Measurements from ENCODE around the gene DEF6. TPM values are rescaled to one million over a fixed set of nuclear protein-coding genes. Genes with fewer than 3 reads are reported as not detected.

Gene DEF6
- total RNA-seq, 1 donor from 2014 or later: 0.17 TPM

- no peak for DNase-seq (ENCODE audit: low spot score)
- no peak for TF ChIP-seq EZH2phosphoT487 (IDR thresholded peaks at IDR 0.05)
- TF ChIP-seq CTCF (IDR thresholded peaks at IDR 0.05): no peak
- TF ChIP-seq EZH2 (IDR thresholded peaks at IDR 0.05): no peak
- H3K9ac ChIP-seq: no peak overlapping the region
- H3K36me3 ChIP-seq: no peaks in the 10 kb centered on the region
- no peaks in the 10 kb centered on the region for H3K9me3 ChIP-seq (ENCODE audit: low read depth)
- H3K27me3 ChIP-seq: no peaks in the 10 kb centered on the region
- H3K4me1 Mint-ChIP-seq: peaks cover 7% of the 10 kb centered on the region
- peaks cover 21% of the 10 kb centered on the region for H3K36me3 Mint-ChIP-seq
- no peaks in the 10 kb centered on the region for H3K9me3 Mint-ChIP-seq
- H3K27me3 Mint-ChIP-seq (ENCODE audit: insufficient read depth, low read depth): no peaks in the 10 kb centered on the region
- no peak overlapping the region for H3K27ac Mint-ChIP-seq
- H3K4me3 ChIP-seq: no peak overlapping the region
- H4K20me1 ChIP-seq (ENCODE audit: low read depth): no peaks in the 10 kb centered on the region
- H3K4me1 ChIP-seq: no peaks in the 10 kb centered on the region
- H3K4me3 Mint-ChIP-seq: peak overlapping the region; percentile 51
- no peaks in the 10 kb centered on the region for H3F3A ChIP-seq (ENCODE audit: low read depth)
- no peaks in the 10 kb centered on the region for H3K79me2 ChIP-seq (ENCODE audit: low read depth)
- H3K27ac ChIP-seq: no peak overlapping the region
- H3K4me2 ChIP-seq: no peak overlapping the region
- no peak overlapping the region for H2AFZ ChIP-seq (replicated peaks)
Measured at GRCh38 chr6:35288834-35289233, 8.8 kb upstream of the DEF6 start.

DNA sequence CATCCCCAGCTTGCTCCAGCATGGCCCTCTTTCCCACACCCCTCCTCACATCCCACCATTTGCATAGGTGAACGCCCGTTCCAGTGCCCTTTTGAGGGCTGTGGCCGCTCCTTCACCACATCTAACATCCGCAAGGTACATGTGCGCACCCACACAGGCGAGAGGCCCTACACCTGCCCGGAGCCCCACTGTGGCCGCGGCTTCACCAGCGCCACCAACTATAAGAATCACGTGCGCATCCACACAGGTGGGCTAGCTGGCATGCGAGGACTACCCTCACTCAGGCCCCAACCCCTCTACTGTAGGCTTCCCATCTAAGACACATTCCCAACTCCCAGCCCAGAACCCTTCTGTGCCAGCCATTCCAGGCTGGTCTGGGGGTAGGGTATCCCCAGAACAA, 6.1 kb upstream of the DEF6 start:
- H3K9me3 Mint-ChIP-seq: no peaks in the 10 kb centered on the region
- no peak overlapping the region for H3K27ac Mint-ChIP-seq
- no peak overlapping the region for H2AFZ ChIP-seq (replicated peaks)

GRCh38 chr6:35292494-35292893, 5.1 kb upstream of the DEF6 start:
- Mint-ChIP-seq H3K4me3 (no peak overlapping the region), H3K27me3 (ENCODE audit: insufficient read depth, low read depth) (peaks cover 2% of the 10 kb centered on the region), H3K36me3 (peaks cover 19% of the 10 kb centered on the region), H3K9me3 (no peaks in the 10 kb centered on the region), H3K27ac (no peak overlapping the region), H3K4me1 (peaks cover 4% of the 10 kb centered on the region)
- H3K4me2 ChIP-seq: no peak overlapping the region
- H2AFZ ChIP-seq (replicated peaks): no peak overlapping the region
- no peaks in the 10 kb centered on the region for H3K36me3 ChIP-seq
- no peak overlapping the region for H3K9ac ChIP-seq
- no peak for TF ChIP-seq EZH2phosphoT487 (IDR thresholded peaks at IDR 0.05)
- TF ChIP-seq EZH2 (IDR thresholded peaks at IDR 0.05): no peak
- no peak for TF ChIP-seq CTCF (IDR thresholded peaks at IDR 0.05)
- no peak overlapping the region for H3K27ac ChIP-seq
- no peaks in the 10 kb centered on the region for H3K9me3 ChIP-seq (ENCODE audit: low read depth)
- no peaks in the 10 kb centered on the region for H3K79me2 ChIP-seq (ENCODE audit: low read depth)
- no peaks in the 10 kb centered on the region for H3K27me3 ChIP-seq
- H3K4me3 ChIP-seq: no peak overlapping the region
- no peaks in the 10 kb centered on the region for H4K20me1 ChIP-seq (ENCODE audit: low read depth)
- H3F3A ChIP-seq (ENCODE audit: low read depth): no peaks in the 10 kb centered on the region
- H3K4me1 ChIP-seq: no peaks in the 10 kb centered on the region
- DNase-seq (ENCODE audit: low spot score): no peak

More for the DNA sequence above, 6.1 kb upstream of the DEF6 start:
- H3K4me1 Mint-ChIP-seq: peaks cover 7% of the 10 kb centered on the region
- H3K27me3 Mint-ChIP-seq (ENCODE audit: insufficient read depth, low read depth): peaks cover 2% of the 10 kb centered on the region
- H3K4me1 ChIP-seq: no peaks in the 10 kb centered on the region
- H3K9ac ChIP-seq: no peak overlapping the region
- H4K20me1 ChIP-seq (ENCODE audit: low read depth): no peaks in the 10 kb centered on the region
- no peak overlapping the region for H3K27ac ChIP-seq
- H3K79me2 ChIP-seq (ENCODE audit: low read depth): no peaks in the 10 kb centered on the region
- H3K4me3 Mint-ChIP-seq: no peak overlapping the region
- H3K9me3 ChIP-seq (ENCODE audit: low read depth): no peaks in the 10 kb centered on the region
- no peaks in the 10 kb centered on the region for H3K36me3 ChIP-seq
- H3K27me3 ChIP-seq: no peaks in the 10 kb centered on the region
- DNase-seq (ENCODE audit: low spot score): no peak
- H3K4me2 ChIP-seq: no peak overlapping the region
- H3F3A ChIP-seq (ENCODE audit: low read depth): no peaks in the 10 kb centered on the region
- TF ChIP-seq EZH2phosphoT487 (IDR thresholded peaks at IDR 0.05): no peak
- no peak for TF ChIP-seq EZH2 (IDR thresholded peaks at IDR 0.05)
- TF ChIP-seq CTCF (IDR thresholded peaks at IDR 0.05): no peak
- H3K4me3 ChIP-seq: no peak overlapping the region
- H3K36me3 Mint-ChIP-seq: peaks cover 19% of the 10 kb centered on the region

All from neural progenitor cell (in vitro differentiated cells).